Uterus (tissue), 2 donors: ENCODE data around the gene CYP4F8.

Experiments used
- CTCF ChIP-seq, 4 experiments: fragments of 200-600 bp in 2 of 4; fragments of 450-650 bp in 2 of 4; sonication (generic) in 2 of 4; IDR thresholded peaks; one replicate each; pipeline ENCODE4 v1.5.1; 2016 to 2019; ENCODE audit warnings: antibody characterized with exemption in 4 of 4, mild to moderate bottlenecking in 2 of 4, moderate library complexity in 1 of 4
- POLR2A ChIP-seq, 2 donors: fragments of 450-650 bp; IDR thresholded peaks; one replicate each; pipeline ENCODE4 v1.6.1; 2016; ENCODE audit warnings: antibody characterized with exemption in 2 of 2, mild to moderate bottlenecking in 1 of 2, moderate library complexity in 1 of 2

GRCh38 chr19:15649526-15649925 lies 34.5 kb downstream of the CYP4F8 start:
- TF ChIP-seq CTCF (IDR thresholded peaks at IDR 0.05) (no peak), POLR2A (IDR thresholded peaks at IDR 0.05) (no peak)
